ENCODE results near the gene PRUNE1.

PRUNE1 gene

GRCh38 chr1:150979092-150980056 is 28.9 kb upstream of the PRUNE1 start:
- peak; percentile 95 for DNase-seq (ENCODE audit: low spot score)

GRCh38 chr1:150981177-150981804 is 27.0 kb upstream of the PRUNE1 start:
- no peak for DNase-seq (ENCODE audit: low spot score)

GRCh38 chr1:150981805-150982712 is 26.2 kb upstream of the PRUNE1 start, which contains the start of gene ANXA9:
ANXA9 (plus strand) TSS chr1:150982292; CDS start chr1:150983106, 814 bp downstream.
- no peak for DNase-seq (ENCODE audit: low spot score)

GRCh38 chr1:150985179-150985825 is 22.9 kb upstream of the PRUNE1 start:
- no peak for DNase-seq (ENCODE audit: low spot score)

GRCh38 chr1:150987924-150988323 is 20.3 kb upstream of the PRUNE1 start:
- DNase-seq (ENCODE audit: low spot score) = no peak

- DNase-seq (ENCODE audit: low spot score) = no peak
These were observed 15.6 kb upstream of the PRUNE1 start for GRCh38 chr1:150992626-150993025.

GRCh38 chr1:150994248-150994647 is 14.0 kb upstream of the PRUNE1 start:
- no peak for DNase-seq (ENCODE audit: low spot score)

- no peak for DNase-seq (ENCODE audit: low spot score)
These were observed 12.8 kb upstream of the PRUNE1 start for GRCh38 chr1:150995460-150995859.

- peak; percentile 62 for DNase-seq (ENCODE audit: low spot score)
These were observed 12.4 kb upstream of the PRUNE1 start for GRCh38 chr1:150995896-150996295.

GRCh38 chr1:150997126-150997872 is 10.9 kb upstream of the PRUNE1 start:
- no peak for DNase-seq (ENCODE audit: low spot score)

- no peak for DNase-seq (ENCODE audit: low spot score)
These were observed 10.3 kb upstream of the PRUNE1 start for GRCh38 chr1:150997949-150998348.

GRCh38 chr1:150999051-150999674 is 9.1 kb upstream of the PRUNE1 start:
- no peak for DNase-seq (ENCODE audit: low spot score)

GRCh38 chr1:150999926-151000325 is 8.3 kb upstream of the PRUNE1 start:
- DNase-seq (ENCODE audit: low spot score) = no peak

GRCh38 chr1:151000408-151000807 is 7.8 kb upstream of the PRUNE1 start:
- DNase-seq (ENCODE audit: low spot score) = no peak

GRCh38 chr1:151001602-151002001 is 6.6 kb upstream of the PRUNE1 start:
- no peak for DNase-seq (ENCODE audit: low spot score)

GRCh38 chr1:151002051-151002450 is 6.2 kb upstream of the PRUNE1 start:
- DNase-seq (ENCODE audit: low spot score) = no peak

GRCh38 chr1:151002611-151003010 is 5.6 kb upstream of the PRUNE1 start:
- DNase-seq (ENCODE audit: low spot score) = no peak

GRCh38 chr1:151003180-151003579 is 5.1 kb upstream of the PRUNE1 start:
- DNase-seq (ENCODE audit: low spot score) = no peak

GRCh38 chr1:151005729-151006319 is 2.4 kb upstream of the PRUNE1 start:
- DNase-seq (ENCODE audit: low spot score) = peak; percentile 58

All from cerebellar cortex (tissue), 1 donor.